OCI-LY3 (cell line): Measurements from ENCODE around the gene DAB1.

Source experiments
- EZH2phosphoT487 ChIP-seq: fragments of 200-600 bp; shearing (Covaris generic); IDR thresholded peaks from 2 replicates; pipeline ENCODE4 v1.6.1; 2018; ENCODE audit warnings: antibody characterized with exemption, mixed run types, low read depth
- TF ChIP-seq, protein P1 (sequence below): fragments of 200-600, 300-600 bp; sonication (generic); IDR thresholded peaks from 2 replicates; pipeline ENCODE4 v1.5.1; 2014; ENCODE audit warnings: antibody characterized with exemption, low read length, low read depth

DNA sequence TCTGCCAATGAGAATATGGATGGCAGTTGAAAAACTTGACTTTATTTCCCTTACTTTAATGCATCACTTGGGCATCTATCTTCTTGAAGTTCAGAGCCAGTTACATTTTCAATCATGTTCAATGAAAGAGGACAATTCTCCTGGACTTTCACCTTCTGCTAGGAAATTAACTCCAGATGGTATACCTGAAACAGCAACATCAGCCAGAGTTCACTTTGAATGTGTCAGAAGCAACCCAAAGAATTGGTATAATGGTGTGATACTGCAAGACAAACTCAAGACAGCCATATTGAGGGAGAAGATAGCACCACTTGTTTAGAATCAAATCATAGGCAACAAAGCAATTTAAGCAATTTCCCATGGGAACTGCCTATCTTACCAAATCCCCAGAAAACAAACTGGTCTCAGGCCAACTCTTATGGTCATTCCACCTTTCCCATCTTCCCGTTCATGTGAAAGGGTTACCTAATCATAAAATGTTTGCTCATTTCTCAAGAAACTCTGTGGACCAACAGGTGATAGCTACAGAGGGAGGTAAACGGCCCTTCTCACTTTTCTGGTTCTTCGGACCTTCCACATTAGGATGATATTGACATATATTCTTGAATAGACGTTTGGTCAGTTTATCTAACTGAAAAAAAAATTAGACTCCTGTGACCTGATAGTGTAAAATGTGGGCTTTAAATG is 428.3 kb downstream of the DAB1 start:
- TF ChIP-seq, protein P1, sequence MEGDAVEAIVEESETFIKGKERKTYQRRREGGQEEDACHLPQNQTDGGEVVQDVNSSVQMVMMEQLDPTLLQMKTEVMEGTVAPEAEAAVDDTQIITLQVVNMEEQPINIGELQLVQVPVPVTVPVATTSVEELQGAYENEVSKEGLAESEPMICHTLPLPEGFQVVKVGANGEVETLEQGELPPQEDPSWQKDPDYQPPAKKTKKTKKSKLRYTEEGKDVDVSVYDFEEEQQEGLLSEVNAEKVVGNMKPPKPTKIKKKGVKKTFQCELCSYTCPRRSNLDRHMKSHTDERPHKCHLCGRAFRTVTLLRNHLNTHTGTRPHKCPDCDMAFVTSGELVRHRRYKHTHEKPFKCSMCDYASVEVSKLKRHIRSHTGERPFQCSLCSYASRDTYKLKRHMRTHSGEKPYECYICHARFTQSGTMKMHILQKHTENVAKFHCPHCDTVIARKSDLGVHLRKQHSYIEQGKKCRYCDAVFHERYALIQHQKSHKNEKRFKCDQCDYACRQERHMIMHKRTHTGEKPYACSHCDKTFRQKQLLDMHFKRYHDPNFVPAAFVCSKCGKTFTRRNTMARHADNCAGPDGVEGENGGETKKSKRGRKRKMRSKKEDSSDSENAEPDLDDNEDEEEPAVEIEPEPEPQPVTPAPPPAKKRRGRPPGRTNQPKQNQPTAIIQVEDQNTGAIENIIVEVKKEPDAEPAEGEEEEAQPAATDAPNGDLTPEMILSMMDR: no peak
- TF ChIP-seq EZH2phosphoT487: no peak
